Psoas muscle (tissue), 8 donors: ENCODE measurements around the gene POLN. TPM values are rescaled to one million over a fixed set of nuclear protein-coding genes. Genes with fewer than 3 reads are reported as not detected.
A peak's percentile ranks its signal among the peaks of the same experiment; 100 is the strongest.

Experiments used
- ATAC-seq, 4 donors: fragments of 200-7000 bp; cut with Tn5 transposase; one replicate each; pipeline ENCODE4 v1.9.1; 2020; ENCODE audit warnings: moderate library complexity in 3 of 4, mild to moderate bottlenecking in 2 of 4
- DNase-seq, 2 donors: peaks; one replicate each; pipeline ENCODE4 v3.0.0-alpha.2; 2020
- H3K27ac ChIP-seq: fragments of 200-600 bp; one replicate; pipeline ENCODE4 v1.8.0; 2022
- H3K27me3 ChIP-seq, 3 donors: fragments of 200-600 bp in 1 of 3; one replicate each; pipeline versions ENCODE4 v1.6.1 to v1.8.0; 2013 to 2022; ENCODE audit warnings: low read length in 2 of 3, mild to moderate bottlenecking in 2 of 3, moderate library complexity in 1 of 3; ENCODE audit not compliant: insufficient read depth in 3 of 3
- H3K36me3 ChIP-seq, 2 donors: fragments of 200-600 bp in 1 of 2; one replicate each; pipeline versions ENCODE4 v1.6.1 to v1.8.0; 2013 to 2022; ENCODE audit warnings: low read depth in 1 of 2, mild to moderate bottlenecking in 1 of 2, moderate library complexity in 1 of 2; ENCODE audit not compliant: insufficient read depth in 1 of 2
- H3K4me1 ChIP-seq: fragments of 200-600 bp; one replicate; pipeline ENCODE4 v1.8.0; 2022
- H3K4me3 ChIP-seq: fragments of 200-600 bp; one replicate; pipeline ENCODE4 v1.8.0; 2022; ENCODE audit warnings: mild to moderate bottlenecking
- H3K9me3 ChIP-seq: fragments of 200-600 bp; one replicate; pipeline ENCODE4 v1.8.0; 2022
- WGBS, 3 donors: extraction: QIAGEN DNeasy Blood & Tissue Kit; methylation state at CpG; one replicate each; pipeline versions ENCODE4 v1.1.6 to v1.1.7; 2013; 5-methylcytosine and 5-hydroxymethylcytosine counted together
- intact Hi-C, 2 donors: fragments of 100-400 bp; cut with DNase I; formaldehyde crosslinking; loops; one replicate each; pipeline versions ENCODE4 v1.11.0 to v1.14.2; 2022
- polyA plus RNA-seq, 3 donors: library from polyadenylated mRNA; stranded (reverse); fragments of 200-250 nt; gene quantifications; one replicate each; pipeline ENCODE4 v1.2.3, GENCODE V29; 2013
- total RNA-seq, 4 donors: library from RNA; stranded (reverse); fragmentation: NEBNext Ultra II Directional in 2 of 4; extraction: Animal tissue kit (Norgen Biotek cat#: 25700) in 2 of 4; gene quantifications; one replicate each; pipeline versions ENCODE4 v1.2.1 to v1.2.4, GENCODE V29; 2021 to 2023
- TF ChIP-seq, protein P1 (sequence below): fragments of 200-600 bp; IDR thresholded peaks from one replicate; pipeline ENCODE4 v1.8.0; 2022; ENCODE audit warnings: antibody characterized with exemption
- donor health status: healthy with polysubstance abuse.
- donor health status: DM: no; HTN: no; CAD: no; lungs with moderate emphysema.
- donor health status: Bipolar disorder and iron deficiency.
- donor health status: healthy.
- donor health status: DM: yes; HTN: yes; CAD: no.
- donor health status: DM: no; HTN: no; CAD: no.
- donor health status: DM: no; HTN: no; CAD: no.
- donor health status: DM: yes; HTN: yes; CAD: no.

Gene POLN
- total and polyA plus RNA-seq, 7 donors, result 0.44 to 3.0 (median 0.95) TPM

GRCh38 chr4:2269618-2270163 lies 27.8 kb upstream of the POLN start:
- peak; percentile 26 to 77 (median 62) for ATAC-seq

GRCh38 chr4:2269206-2269531 lies 27.2 kb upstream of the POLN start:
- TF ChIP-seq, protein P1, sequence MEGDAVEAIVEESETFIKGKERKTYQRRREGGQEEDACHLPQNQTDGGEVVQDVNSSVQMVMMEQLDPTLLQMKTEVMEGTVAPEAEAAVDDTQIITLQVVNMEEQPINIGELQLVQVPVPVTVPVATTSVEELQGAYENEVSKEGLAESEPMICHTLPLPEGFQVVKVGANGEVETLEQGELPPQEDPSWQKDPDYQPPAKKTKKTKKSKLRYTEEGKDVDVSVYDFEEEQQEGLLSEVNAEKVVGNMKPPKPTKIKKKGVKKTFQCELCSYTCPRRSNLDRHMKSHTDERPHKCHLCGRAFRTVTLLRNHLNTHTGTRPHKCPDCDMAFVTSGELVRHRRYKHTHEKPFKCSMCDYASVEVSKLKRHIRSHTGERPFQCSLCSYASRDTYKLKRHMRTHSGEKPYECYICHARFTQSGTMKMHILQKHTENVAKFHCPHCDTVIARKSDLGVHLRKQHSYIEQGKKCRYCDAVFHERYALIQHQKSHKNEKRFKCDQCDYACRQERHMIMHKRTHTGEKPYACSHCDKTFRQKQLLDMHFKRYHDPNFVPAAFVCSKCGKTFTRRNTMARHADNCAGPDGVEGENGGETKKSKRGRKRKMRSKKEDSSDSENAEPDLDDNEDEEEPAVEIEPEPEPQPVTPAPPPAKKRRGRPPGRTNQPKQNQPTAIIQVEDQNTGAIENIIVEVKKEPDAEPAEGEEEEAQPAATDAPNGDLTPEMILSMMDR, result no peak
- H3K4me3 ChIP-seq, result peak overlapping the region; percentile 35
- peak overlapping the region; percentile 83 for H3K27ac ChIP-seq
- 27 to 45% (median 34%) methylated on average over 6 of the region's 6 CpGs for WGBS, 3 donors
- DNase-seq, result peak; percentile 26 to 62
- no peaks in the 10 kb centered on the region for H3K9me3 ChIP-seq
- H3K4me1 ChIP-seq, result peaks cover 53% of the 10 kb centered on the region
- H3K36me3 ChIP-seq, result no peaks in the 10 kb centered on the region
- ATAC-seq, result peak; percentile 15 to 41 (median 36)
- intact Hi-C loops, result loop anchor here in 1 of 2 donors (5.0 kb wide), 1 partner anchor 133 kb away; no protein-coding TSS in a partner anchor
- H3K27me3 ChIP-seq, result no peaks in the 10 kb centered on the region

More at GRCh38 chr4:2269618-2270163, 27.8 kb upstream of the POLN start:
- peak; percentile 7 to 51 for DNase-seq
- Histone ChIP-seq H3K27ac (peak overlapping the region; percentile 83), H3K4me3 (peak overlapping the region; percentile 35), H3K36me3 (no peaks in the 10 kb centered on the region), H3K27me3 (no peaks in the 10 kb centered on the region), H3K9me3 (no peaks in the 10 kb centered on the region), H3K4me1 (peaks cover 51% of the 10 kb centered on the region)
- WGBS, 3 donors, result 49 to 63% (median 51%) methylated on average over 12 of the region's 12 CpGs
- TF ChIP-seq, protein P1, result no peak
- intact Hi-C loops, result loop anchor here in 1 of 2 donors (5.0 kb wide), 1 partner anchor 133 kb away; no protein-coding TSS in a partner anchor

- DNase-seq (peak; percentile 13 to 54), ATAC-seq (no peak)
- Histone ChIP-seq H3K36me3 (no peaks in the 10 kb centered on the region), H3K27me3 (no peaks in the 10 kb centered on the region), H3K4me3 (peak overlapping the region; percentile 35), H3K9me3 (no peaks in the 10 kb centered on the region), H3K4me1 (peaks cover 54% of the 10 kb centered on the region), H3K27ac (peak overlapping the region; percentile 83)
- intact Hi-C loops, result loop anchor here in 1 of 2 donors (5.0 kb wide), 1 partner anchor 134 kb away; no protein-coding TSS in a partner anchor
- TF ChIP-seq, protein P1, result no peak
- 65 to 74% (median 66%) methylated on average over 20 to 22 of the region's 22 CpGs for WGBS, 3 donors
Measured at GRCh38 chr4:2268357-2269205, 26.7 kb upstream of the POLN start.

DNA sequence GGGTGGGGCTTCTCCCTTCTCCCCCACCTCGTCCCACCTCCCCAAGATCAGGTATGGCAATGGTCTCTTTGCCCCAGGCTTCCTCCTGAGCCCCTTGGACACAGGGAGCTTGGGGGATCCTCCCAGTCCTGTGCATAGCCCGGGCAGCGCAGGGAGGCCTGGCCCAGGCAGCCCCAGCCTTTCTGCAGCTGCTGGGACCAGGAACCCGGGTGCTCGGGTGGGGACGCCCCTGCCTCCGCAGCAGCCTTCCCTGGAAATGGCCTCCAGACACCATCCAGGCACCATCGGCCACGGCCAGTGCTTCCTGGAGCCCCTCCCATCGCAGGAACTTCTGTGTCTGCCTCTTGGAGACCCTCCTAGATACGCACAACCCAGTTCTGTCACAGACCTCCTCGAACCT lies 25.9 kb upstream of the POLN start:
- peaks cover 59% of the 10 kb centered on the region for H3K4me1 ChIP-seq
- H3K36me3 ChIP-seq, result no peaks in the 10 kb centered on the region
- TF ChIP-seq, protein P1, result no peak
- peak overlapping the region; percentile 83 for H3K27ac ChIP-seq
- intact Hi-C loops, result loop anchor here in 1 of 2 donors (5.0 kb wide), 1 partner anchor 134 kb away; no protein-coding TSS in a partner anchor
- ATAC-seq, result no peak
- H3K27me3 ChIP-seq, result no peaks in the 10 kb centered on the region
- H3K4me3 ChIP-seq, result no peak overlapping the region
- DNase-seq, result peak; percentile 6 to 44
- no peaks in the 10 kb centered on the region for H3K9me3 ChIP-seq
- WGBS, 3 donors, result 81 to 84% (median 84%) methylated on average over 12 of the region's 12 CpGs
